GM19455 (cell line): Measurements from ENCODE around the gene STRA6.

ENCODE experiments used
- ATAC-seq: cut with Tn5 transposase; IDR thresholded peaks from one replicate; pipeline ENCODE4 v1.9.1; 2021; ENCODE audit not compliant: unreplicated experiment

STRA6 gene

DNA sequence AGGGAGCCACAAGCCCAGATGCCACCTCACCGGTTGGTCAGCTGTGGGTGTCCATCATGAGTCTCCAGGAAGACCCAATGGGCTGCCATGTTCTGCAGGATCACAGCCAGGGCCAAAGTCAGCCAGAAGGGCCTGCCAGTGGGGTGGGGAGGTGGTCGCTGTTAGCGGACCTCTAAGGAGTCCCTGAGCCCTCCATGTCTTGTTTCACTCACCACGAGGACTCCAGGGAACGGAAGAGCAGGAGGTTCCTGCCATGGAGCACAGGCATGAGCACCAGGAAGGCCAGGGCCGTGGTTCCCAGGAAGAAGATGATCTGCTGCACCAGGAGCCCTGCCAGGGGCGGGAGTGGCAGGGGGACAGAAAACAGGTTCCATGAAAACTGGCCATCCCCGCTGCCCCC lies 20.5 kb downstream of the STRA6 start:
- no peak for ATAC-seq

DNA sequence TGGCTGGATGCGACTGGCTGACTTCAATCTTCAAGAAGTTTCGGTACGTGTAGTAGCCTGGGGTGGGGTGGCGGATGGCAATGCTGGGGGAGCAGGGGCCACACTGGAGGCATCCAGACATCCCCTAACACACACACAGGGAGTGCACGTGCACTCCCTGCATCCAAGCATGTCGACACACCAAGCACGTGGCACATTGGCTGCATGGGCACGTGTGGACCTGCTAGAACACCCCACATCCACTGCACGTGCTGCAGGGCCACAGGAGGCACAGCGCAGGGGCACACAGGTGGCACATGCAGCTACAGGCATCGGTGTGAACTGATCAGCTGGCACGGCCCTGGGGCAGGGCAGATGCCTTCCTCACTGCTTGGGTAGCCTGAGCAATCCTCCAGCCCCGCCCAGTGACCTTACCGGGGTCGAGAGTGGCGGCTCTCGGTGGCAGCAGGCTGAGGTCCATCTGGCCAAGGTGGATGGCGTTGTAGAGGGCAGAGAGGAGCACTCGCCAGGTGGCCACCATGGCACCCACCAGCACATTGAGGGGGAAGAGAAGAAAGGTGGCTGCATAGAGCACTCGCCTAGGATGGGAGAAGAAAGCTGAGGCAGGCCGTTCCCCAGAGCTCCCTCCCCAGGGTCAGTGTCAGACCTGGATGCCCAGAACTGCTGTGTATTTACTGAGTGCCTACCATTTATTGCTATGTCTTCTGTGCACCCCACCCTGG lies 21.5 kb downstream of the STRA6 start:
- no peak for ATAC-seq

DNA sequence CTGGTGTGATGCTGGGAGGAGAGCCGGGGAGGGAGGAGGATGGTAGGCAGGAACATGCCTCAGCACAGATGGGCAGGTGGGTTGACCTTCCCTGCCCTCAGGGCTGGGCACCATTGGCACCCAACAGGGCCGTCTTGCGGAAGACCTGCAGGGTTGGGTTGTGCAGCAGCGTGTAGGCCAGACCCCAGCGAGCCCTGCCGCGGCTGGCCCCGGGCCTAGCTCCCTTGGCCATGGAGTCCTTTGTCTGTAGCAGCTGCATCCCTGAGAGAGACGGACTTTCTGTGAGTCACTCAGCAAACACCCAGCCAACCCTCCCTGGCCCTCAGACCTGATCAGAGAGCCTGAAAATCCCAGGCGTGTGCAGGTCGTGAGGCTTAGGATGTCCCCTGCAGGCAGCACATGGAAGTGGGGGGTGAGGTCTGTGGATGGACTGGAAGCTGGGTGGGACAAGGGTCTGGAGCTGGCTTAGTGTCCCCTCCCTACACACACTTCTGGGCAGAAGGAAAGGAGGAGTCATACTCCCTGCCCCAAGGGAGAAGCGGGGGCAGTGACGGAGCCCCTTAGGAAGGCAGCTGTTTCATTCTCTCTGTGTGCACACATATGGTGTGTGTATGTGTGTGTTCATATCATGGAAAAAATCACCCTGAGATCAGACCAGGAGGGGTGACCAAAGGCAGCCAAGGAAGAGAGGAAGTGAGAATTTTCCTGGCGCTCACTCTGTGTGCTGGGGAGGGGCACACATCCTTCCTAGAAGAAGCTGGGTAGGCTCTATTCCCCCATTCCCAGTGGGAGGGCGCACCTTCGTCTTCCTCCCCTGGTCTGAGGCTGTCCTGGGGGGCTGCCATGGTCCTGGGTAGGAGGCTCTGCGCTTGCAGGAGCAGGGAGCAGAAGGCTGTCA lies 22.4 kb downstream of the STRA6 start:
- no peak for ATAC-seq

DNA sequence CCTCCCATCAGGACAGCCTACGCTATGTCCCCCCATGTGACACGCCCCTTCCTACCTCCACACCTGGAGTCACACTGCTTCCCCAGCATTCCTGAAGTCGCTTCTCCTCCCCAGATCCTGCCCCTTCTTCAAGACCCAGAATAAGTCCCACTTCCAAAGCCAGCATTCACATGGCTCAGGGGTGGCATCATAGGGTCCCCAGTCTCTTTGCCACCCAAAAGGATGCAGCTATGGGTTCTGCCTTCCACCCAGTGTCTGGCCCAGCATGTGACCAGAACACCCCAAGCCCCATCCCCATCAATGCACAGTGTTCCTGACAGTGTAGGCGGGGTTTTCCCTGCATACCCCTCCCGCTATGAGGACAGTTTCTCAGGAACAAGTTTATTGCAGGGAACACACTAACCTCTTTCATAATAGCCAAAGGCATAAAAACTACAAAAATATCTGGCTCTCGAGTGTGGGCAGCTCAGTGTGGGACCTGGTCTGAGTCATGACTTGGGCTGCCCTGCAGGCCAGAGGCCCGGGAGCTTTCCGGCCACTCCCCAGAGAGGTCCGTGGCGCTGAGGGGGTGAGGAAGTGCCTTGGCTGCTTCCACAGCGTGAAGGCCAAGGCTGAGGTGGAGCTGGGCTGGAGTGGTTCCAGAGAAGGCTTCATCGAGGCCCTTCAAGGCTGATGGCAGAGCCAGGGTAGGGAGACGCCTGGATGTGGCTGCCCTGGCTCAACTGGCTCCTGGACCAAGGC lies 23.3 kb downstream of the STRA6 start:
- ATAC-seq, result no peak

DNA sequence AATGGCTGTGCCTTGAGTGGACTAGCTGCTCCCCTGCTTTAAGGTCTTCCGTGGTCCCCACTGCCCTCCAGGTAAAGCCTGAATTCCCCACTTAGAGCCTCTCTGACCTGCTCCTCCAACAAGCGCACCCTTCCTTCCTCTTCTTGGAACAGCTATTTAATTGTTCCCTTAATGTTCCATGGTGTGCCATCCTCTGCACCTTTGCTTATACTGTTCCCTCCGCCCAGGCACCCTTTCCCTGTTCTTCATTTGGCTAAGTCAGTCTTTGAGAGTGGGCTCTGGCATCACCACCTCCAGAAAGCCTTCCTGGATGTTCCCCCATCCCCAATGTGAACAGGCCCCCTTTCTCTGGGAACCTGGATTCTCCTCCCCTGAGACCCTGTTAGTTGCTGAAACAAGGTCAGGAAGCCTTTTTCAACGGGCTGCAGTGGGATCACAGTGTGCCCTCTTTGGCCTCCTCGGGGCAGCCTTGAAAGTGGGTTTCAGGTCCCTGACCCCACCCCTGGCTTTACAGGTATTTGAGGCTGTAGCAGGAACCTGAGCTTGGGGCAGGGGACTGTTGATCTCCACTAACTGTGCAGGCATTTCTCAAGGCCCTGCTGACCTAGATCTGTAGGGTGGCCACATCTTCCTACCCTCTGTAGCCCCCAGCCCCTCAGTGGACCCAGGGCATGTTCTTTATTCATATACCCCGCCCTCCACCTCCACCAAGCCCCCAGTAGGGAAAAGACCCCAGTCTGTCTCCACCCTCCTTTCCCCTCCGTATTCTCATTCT lies 24.1 kb downstream of the STRA6 start:
- ATAC-seq, result no peak

DNA sequence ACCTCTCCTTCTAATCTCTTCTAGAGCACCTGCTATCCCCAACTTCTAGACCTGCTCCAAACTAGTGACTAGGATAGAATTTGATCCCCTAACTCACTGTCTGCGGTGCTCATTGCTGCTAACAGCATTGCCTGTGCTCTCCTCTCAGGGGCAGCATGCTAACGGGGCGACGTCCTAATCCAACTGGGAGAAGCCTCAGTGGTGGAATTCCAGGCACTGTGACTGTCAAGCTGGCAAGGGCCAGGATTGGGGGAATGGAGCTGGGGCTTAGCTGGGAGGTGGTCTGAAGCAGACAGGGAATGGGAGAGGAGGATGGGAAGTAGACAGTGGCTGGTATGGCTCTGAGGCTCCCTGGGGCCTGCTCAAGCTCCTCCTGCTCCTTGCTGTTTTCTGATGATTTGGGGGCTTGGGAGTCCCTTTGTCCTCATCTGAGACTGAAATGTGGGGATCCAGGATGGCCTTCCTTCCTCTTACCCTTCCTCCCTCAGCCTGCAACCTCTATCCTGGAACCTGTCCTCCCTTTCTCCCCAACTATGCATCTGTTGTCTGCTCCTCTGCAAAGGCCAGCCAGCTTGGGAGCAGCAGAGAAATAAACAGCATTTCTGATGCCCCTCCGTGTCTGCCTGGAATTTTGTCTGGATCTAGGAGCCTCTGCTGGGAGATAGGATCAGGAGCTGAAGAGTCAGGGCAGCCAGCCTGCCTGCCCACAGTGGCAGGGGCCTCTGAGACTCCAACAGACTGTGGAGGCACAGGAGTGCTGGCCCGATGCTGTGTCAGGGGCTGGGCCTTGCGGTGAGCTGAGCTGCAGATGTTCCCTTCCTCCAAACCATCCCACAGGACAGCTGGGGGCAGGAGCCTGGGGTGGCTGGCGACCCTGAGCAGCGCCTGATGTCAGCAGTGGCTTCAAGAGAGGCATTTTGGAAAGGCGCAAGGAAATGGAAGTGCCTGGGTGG lies 26.0 kb downstream of the STRA6 start:
- no peak for ATAC-seq

DNA sequence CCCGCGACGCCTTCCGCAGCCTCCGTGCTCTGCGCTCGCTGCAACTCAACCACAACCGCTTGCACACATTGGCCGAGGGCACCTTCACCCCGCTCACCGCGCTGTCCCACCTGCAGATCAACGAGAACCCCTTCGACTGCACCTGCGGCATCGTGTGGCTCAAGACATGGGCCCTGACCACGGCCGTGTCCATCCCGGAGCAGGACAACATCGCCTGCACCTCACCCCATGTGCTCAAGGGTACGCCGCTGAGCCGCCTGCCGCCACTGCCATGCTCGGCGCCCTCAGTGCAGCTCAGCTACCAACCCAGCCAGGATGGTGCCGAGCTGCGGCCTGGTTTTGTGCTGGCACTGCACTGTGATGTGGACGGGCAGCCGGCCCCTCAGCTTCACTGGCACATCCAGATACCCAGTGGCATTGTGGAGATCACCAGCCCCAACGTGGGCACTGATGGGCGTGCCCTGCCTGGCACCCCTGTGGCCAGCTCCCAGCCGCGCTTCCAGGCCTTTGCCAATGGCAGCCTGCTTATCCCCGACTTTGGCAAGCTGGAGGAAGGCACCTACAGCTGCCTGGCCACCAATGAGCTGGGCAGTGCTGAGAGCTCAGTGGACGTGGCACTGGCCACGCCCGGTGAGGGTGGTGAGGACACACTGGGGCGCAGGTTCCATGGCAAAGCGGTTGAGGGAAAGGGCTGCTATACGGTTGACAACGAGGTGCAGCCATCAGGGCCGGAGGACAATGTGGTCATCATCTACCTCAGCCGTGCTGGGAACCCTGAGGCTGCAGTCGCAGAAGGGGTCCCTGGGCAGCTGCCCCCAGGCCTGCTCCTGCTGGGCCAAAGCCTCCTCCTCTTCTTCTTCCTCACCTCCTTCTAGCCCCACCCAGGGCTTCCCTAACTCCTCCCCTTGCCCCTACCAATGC lies 27.1 kb downstream of the STRA6 start:
- no peak for ATAC-seq

DNA sequence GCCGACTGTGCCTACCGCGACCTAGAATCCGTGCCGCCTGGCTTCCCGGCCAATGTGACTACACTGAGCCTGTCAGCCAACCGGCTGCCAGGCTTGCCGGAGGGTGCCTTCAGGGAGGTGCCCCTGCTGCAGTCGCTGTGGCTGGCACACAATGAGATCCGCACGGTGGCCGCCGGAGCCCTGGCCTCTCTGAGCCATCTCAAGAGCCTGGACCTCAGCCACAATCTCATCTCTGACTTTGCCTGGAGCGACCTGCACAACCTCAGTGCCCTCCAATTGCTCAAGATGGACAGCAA lies 27.7 kb downstream of the STRA6 start:
- no peak for ATAC-seq

DNA sequence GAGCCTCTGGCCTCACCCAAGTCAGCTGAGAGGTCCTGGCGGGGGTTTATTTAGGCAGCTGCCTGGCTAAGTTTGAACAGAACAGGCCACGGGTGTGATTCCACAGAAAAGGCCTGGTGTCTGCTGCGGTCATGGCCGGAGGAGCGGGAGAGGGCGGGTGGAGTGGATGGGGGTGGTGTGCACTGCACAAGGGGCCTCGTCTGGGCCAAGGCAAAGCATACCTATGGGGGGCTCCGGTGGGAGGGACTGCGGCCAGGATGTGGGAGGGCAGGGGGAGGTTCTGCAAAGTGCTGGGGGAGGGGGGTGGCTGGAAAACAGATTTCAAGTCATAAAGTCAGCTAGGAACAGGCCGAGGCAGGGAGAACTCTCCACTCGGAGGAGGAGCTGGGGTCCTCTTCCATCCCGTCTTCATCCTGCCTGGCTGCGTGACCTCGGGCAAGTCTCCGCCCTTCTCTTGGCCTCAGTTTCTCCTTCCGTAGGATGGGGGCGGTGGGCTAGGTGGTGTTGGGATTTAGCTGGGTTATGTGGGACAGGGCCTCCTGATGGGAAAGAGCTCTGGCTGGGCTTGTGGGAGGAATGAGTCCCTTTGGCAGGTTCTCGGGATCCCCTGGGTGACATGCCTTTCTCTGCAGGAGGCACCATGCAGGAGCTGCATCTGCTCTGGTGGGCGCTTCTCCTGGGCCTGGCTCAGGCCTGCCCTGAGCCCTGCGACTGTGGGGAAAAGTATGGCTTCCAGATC lies 28.2 kb downstream of the STRA6 start:
- no peak for ATAC-seq

DNA sequence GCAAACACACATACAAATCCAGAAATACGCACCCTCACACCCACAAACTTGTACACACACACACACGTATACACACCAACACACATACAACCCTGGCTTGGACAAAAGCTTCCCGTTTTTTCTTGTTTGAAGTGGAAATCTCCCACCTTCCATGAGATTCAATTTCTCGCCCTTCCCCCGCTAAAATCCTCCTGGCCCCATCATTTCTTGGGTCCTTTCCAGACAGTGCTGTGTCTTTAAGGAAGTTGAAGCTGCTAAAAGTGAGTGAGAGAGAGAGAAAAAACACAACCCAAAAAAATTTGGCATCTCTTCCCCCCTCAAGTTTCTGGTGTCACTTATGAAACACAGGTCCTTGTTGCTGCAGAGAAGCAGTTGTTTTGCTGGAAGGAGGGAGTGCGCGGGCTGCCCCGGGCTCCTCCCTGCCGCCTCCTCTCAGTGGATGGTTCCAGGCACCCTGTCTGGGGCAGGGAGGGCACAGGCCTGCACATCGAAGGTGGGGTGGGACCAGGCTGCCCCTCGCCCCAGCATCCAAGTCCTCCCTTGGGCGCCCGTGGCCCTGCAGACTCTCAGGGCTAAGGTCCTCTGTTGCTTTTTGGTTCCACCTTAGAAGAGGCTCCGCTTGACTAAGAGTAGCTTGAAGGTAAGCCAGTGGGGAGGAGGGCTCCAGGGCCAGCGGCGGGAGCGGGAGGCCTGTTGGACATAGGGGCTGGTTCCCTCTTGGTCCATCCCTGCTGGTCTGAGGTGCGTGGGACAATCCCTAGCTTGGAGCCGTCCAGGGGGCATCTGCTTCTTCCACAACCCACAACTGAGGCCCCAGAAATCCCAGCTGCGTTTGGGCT lies 29.0 kb downstream of the STRA6 start, which contains the start of gene ISLR:
Gene ISLR (plus strand): TSS at position 331 of the 839 bp plus-strand sequence. CDS start 1,149 bp downstream, outside the sequence.
- ATAC-seq, result no peak

DNA sequence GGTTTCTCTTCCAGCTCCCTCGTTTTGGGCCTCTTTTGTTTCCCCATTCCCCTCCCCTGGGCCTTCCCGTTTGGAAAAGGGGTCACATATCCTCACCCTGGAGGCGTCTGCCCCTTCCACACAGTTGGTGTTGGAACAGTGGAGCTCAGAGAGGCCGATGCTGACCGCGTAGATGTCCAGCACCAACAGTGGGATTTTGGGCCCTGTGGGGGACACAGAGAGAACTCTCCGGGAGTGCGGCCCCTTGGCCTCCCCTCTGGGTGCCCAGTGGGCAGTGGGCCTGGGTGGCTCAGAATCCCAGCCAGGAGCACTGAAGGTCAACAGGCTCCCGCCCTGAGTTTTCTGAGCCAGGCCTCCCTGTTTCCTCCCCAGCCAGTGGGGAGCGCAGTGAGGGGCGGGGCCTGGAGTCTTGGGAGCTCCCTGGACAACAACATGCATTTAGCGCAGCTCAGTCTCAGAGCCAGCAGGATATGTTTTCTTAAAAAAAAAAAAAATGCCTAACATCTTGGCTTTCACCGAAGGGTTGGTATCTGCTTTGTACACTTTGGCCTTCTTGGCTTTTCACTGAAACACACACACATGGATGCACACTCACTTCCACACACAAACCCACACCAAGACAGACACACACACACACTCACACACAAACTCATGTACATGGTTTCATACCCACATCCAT lies 29.7 kb downstream of the STRA6 start:
- ATAC-seq, result no peak

DNA sequence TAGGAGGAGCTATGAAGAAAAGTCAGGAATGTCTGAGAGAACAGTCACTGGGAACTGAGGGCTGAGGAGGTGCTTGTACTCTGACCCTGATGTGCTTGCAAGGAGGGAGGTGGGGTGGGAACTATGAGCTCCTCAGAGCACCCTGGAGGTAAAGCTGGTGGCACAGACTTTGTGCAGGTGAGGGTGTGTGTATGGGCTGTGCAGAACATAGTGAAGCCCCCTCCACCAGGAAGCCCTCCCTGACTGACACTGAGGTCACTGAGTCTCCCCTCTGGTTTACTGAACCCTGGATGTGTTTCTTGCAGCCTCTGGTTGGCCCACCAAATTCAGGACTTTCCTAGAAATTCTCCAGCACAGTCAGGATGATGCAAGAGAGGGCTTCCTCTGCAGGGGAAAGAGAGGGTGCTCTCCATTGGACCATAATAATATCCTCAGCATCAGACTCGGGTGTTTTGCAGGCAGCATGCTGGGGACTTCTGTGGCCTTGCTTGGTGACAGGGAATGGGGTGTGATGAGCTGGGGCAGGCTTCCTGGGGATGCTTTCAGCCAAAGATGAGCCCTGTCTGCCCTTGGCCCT lies 30.5 kb downstream of the STRA6 start:
- ATAC-seq, result no peak

DNA sequence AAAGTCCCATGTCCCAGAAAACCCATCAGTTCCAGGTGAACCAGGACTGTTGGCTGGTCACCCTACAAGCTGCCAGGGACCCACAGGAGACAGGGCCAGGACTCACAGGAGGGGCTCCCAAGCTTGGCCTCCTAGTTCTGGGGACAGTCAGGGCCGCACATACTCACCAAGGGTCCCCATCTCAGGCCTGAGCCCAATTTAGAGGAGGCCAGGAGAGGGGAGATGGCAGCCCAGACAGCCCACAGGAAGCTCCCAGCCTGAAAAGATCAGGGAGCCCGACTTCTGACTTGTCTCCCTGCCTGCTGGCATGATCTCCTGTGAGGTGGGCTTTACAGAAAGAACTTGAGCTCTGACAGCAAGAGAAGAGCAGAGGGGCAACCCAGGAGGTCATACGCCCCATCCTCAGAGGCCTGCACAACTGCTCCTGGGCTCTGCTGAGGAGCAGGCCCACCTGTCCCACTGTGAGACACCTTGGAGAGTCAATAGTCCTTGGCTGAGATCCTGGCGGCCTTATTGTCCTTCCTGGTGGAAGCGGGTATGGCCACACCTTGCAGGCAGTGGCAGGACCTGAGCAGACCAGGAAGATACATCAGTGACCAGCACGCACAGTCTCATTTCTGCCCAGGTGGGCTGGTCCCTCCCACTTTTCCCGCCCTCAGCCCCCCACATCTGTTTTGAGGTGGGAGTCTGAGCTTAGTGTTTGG lies 31.6 kb downstream of the STRA6 start:
- ATAC-seq, result no peak

DNA sequence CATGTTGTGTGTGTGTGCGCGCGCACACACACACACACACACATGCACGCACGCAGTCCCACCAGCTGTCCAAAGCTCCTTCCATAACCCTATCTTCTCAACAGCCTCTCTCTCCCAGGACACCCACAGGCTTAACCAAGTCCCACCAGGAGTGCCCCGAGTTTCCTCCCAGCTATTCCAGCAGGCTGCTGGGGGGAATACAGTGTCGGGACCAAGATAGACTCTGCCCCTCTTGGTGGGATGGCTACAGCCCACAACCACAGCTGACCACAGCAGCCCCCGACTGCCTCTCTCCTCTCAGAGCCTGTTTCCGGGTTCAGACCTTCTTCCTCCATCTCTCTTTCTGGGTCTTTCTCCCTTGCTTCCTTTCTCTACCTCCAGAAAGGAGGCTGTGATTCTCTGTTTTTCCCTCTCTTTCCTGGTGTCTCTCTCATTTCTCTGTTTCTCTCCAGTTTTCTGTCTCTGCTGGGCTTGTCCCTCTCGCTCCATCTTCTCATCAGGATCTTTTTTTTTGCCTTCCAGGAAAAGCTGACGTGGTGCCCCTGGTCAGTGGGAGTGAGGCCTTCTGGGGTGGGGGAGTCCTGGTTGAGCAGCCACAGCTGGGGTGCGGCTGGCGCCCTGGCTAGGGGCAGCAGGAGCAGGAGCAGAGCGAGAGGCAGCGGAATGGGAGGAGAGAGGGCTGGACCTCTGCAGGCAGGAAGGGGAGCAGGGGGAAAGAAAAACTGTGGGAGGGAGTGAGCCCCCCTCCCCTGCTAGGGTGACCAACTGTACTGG lies 32.3 kb downstream of the STRA6 start:
- no peak for ATAC-seq

DNA sequence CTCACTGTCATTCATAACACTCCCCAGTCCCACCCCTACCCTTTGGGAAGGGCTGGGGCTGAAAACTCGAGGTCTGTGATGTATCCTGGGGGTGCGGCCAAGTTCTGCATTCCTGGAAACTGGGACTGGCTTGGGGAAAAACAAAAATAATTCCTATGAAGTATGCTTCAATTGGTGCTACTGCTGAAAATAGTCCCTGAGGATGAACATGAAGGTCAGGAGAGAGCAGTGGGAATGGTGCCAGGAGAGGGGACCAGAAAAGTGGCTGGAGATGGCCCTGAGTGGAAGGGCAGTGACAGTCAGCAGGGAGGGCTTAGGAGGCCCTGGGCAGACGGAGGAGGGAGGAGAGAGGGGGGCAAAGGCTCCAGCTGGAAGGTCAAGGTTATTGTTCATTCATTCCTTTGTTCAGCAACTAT lies 33.9 kb downstream of the STRA6 start:
- no peak for ATAC-seq
